HepG2 (cell line): ENCODE results near the gene ATL2. TPM values are rescaled to one million over a fixed set of nuclear protein-coding genes. Genes with fewer than 3 reads are reported as not detected.

Source experiments
- ASH2L ChIP-seq: fragments of 300-600, 200-600 bp; sonication (generic); IDR thresholded peaks from 2 replicates; pipeline ENCODE4 v1.7.0; 2017; ENCODE audit warnings: low read depth, mild to moderate bottlenecking, moderate library complexity, mixed read lengths, low read length; ENCODE audit not compliant: insufficient read length
- CBX2 ChIP-seq, 2 experiments: fragments of 200-600 bp in 1 of 2; sonication (generic); formaldehyde crosslinking in 1 of 2; IDR thresholded peaks; 2 replicates each; pipeline versions ENCODE4 v1.7.0 to v1.8.1; 2018 to 2022; ENCODE audit warnings: low read depth in 2 of 2, low read length in 1 of 2, mild to moderate bottlenecking in 1 of 2, missing genetic modification reagents in 1 of 2
- CCDC6 ChIP-seq: sonication (generic); formaldehyde crosslinking; IDR thresholded peaks from 2 replicates; pipeline ENCODE4 v1.8.1; 2022; ENCODE audit warnings: mild to moderate bottlenecking, missing genetic modification reagents, moderate library complexity
- ELF4 ChIP-seq: sonication (generic); formaldehyde crosslinking; IDR thresholded peaks from 2 replicates; pipeline ENCODE4 v1.5.0; 2020; ENCODE audit warnings: missing genetic modification reagents, mild to moderate bottlenecking, moderate library complexity, borderline replicate concordance
- MLLT10 ChIP-seq: sonication (generic); formaldehyde crosslinking; IDR thresholded peaks from 2 replicates; pipeline ENCODE4 v1.4.0; 2020; ENCODE audit warnings: missing genetic modification reagents
- POLR2AphosphoS5 ChIP-seq: IDR thresholded peaks from 2 replicates; pipeline ENCODE4 v1.6.1; 2012; ENCODE audit warnings: low read depth, low read length
- RARA ChIP-seq: IDR thresholded peaks from 2 replicates; pipeline ENCODE4 v1.6.1; 2016; ENCODE audit warnings: missing genetic modification reagents, missing compliant biosample characterization
- REL ChIP-seq: sonication (generic); formaldehyde crosslinking; conservative IDR thresholded peaks from 2 replicates; pipeline ENCODE4 v1.8.0; 2022; ENCODE audit warnings: mild to moderate bottlenecking, missing genetic modification reagents, moderate library complexity
- RNF2 ChIP-seq: fragments of 450-650 bp; conservative IDR thresholded peaks from 2 replicates; pipeline ENCODE4 v1.6.1; 2016; ENCODE audit warnings: low read depth
- SMAD3 ChIP-seq: sonication (generic); formaldehyde crosslinking; IDR thresholded peaks from 2 replicates; pipeline ENCODE4 v1.4.0; 2020; ENCODE audit warnings: missing genetic modification reagents
- SOX13 ChIP-seq, 3 experiments: fragments of 450-650 bp in 1 of 3; sonication (generic) in 1 of 3; formaldehyde crosslinking in 1 of 3; IDR thresholded peaks in 2 of 3; conservative IDR thresholded peaks in 1 of 3; 2 replicates each; pipeline versions ENCODE4 v1.5.0 to v1.6.1; 2016 to 2020; ENCODE audit warnings: antibody characterized with exemption in 1 of 3, mild to moderate bottlenecking in 1 of 3, missing compliant biosample characterization in 1 of 3, missing genetic modification reagents in 1 of 3, moderate library complexity in 1 of 3
- TARDBP ChIP-seq: sonication (generic); formaldehyde crosslinking; IDR thresholded peaks from 2 replicates; pipeline ENCODE4 v1.8.0; 2022; ENCODE audit warnings: mild to moderate bottlenecking, missing genetic modification reagents
- ZNF121 ChIP-seq: sonication (generic); formaldehyde crosslinking; IDR thresholded peaks from 2 replicates; pipeline ENCODE4 v1.5.0; 2020; ENCODE audit warnings: mild to moderate bottlenecking, missing genetic modification reagents
- ZNF205 ChIP-seq: IDR thresholded peaks from 2 replicates; pipeline ENCODE4 v1.6.1; 2018; ENCODE audit warnings: missing biosample characterization, missing genetic modification reagents
- ZNF281 ChIP-seq: sonication (generic); formaldehyde crosslinking; IDR thresholded peaks from 2 replicates; pipeline ENCODE4 v1.4.0; 2020; ENCODE audit warnings: missing genetic modification reagents, borderline replicate concordance
- ZNF660 ChIP-seq: sonication (generic); formaldehyde crosslinking; IDR thresholded peaks from 2 replicates; pipeline ENCODE4 v1.5.1; 2020; ENCODE audit warnings: mild to moderate bottlenecking, low read depth, missing genetic modification reagents, borderline replicate concordance
- ZNF816 ChIP-seq: sonication (generic); formaldehyde crosslinking; IDR thresholded peaks from 2 replicates; pipeline ENCODE4 v1.8.0; 2022; ENCODE audit warnings: missing genetic modification reagents, mild to moderate bottlenecking, borderline replicate concordance
- polyA plus RNA-seq, 8 experiments: library from polyadenylated mRNA; depleted of rRNA in 3 of 8; stranded (reverse) in 7 of 8; unstranded in 1 of 8; fragments of >200 nt; fragmentation: Illumina TruSeq in 4 of 8; extraction: Trizol in 4 of 8; gene quantifications; 2 replicates each; pipeline versions ENCODE4 v1.2.1 to v1.2.3, GENCODE V29; 2011 to 2016; ENCODE audit warnings: low read depth in 4 of 8, missing spikeins in 1 of 8, mixed read lengths in 1 of 8; ENCODE audit not compliant: insufficient read depth in 1 of 8
- total RNA-seq, 5 experiments: library from RNA; depleted of rRNA; stranded (reverse); fragments of >200 nt; fragmentation: Illumina TruSeq; extraction: Trizol; gene quantifications; 2 replicates each; pipeline ENCODE4 v1.2.3, GENCODE V29; 2016; ENCODE audit warnings: low read depth in 1 of 5
- TF ChIP-seq, protein P1 (sequence below): sonication (generic); formaldehyde crosslinking; IDR thresholded peaks from 2 replicates; pipeline ENCODE4 v1.4.0; 2020; ENCODE audit warnings: missing genetic modification reagents; ENCODE audit errors: not compliant biosample characterization
- TF ChIP-seq, protein P2 (sequence below): sonication (generic); formaldehyde crosslinking; IDR thresholded peaks from 2 replicates; pipeline ENCODE4 v1.4.0; 2020; ENCODE audit warnings: mild to moderate bottlenecking, missing genetic modification reagents
- TF ChIP-seq, protein P3 (sequence below): sonication (generic); formaldehyde crosslinking; IDR thresholded peaks from 2 replicates; pipeline ENCODE4 v1.8.0; 2022; ENCODE audit warnings: missing genetic modification reagents, mild to moderate bottlenecking, inconsistent platforms, borderline replicate concordance

ATL2 gene
- total and polyA plus RNA-seq, 2 of the 13 experiments (the other 11 are each of a cell fraction or from before 2014, with no cell fraction given): 56.5 to 119 TPM

GRCh38 chr2:38377050-38377828, at the start of gene ATL2 (continued):
- peak; percentile 89 for TF ChIP-seq POLR2AphosphoS5
- TF ChIP-seq MLLT10 (CRISPR knock-in tag): no peak
- TF ChIP-seq ASH2L: peak; percentile 40
- TF ChIP-seq CBX2 (IDR thresholded peaks at IDR 0.05; ENCODE audit: low read depth, low read length): no peak
- 0 out of 2 replicates have a peak, but pooled peaks have one; percentile 5 for TF ChIP-seq CBX2 (CRISPR knock-in tag; IDR thresholded peaks at IDR 0.05; ENCODE audit: low read depth)
- TF ChIP-seq, protein P1, sequence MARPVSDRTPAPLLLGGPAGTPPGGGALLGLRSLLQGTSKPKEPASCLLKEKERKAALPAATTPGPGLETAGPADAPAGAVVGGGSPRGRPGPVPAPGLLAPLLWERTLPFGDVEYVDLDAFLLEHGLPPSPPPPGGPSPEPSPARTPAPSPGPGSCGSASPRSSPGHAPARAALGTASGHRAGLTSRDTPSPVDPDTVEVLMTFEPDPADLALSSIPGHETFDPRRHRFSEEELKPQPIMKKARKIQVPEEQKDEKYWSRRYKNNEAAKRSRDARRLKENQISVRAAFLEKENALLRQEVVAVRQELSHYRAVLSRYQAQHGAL: no peak
- TF ChIP-seq ZNF281 (CRISPR knock-in tag): peak; percentile 47; the same call in 1 of the 2 replicates
- TF ChIP-seq, protein P2, sequence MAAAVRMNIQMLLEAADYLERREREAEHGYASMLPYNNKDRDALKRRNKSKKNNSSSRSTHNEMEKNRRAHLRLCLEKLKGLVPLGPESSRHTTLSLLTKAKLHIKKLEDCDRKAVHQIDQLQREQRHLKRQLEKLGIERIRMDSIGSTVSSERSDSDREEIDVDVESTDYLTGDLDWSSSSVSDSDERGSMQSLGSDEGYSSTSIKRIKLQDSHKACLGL (CRISPR knock-in tag): peak; percentile 36
- TF ChIP-seq ELF4: 0 out of 2 replicates have a peak, but pooled peaks have one; percentile 38
- no peak for TF ChIP-seq SOX13 (IDR thresholded peaks at IDR 0.05)
- peak in 1 of 2 experiments; percentile 29; a peak in 1 of 4 replicates for TF ChIP-seq SOX13 (CRISPR knock-in tag; conservative IDR thresholded peaks at IDR 0.05 in 1 of 2, IDR thresholded peaks at IDR 0.05 in 1 of 2)
- TF ChIP-seq REL (CRISPR knock-in tag): no peak
- TF ChIP-seq RNF2: peak; percentile 17; the same call in 1 of the 2 replicates
- TF ChIP-seq RARA (CRISPR knock-in tag): peak; percentile 40
- TF ChIP-seq ZNF816: no peak
- TF ChIP-seq ZNF121 (CRISPR knock-in tag): peak; percentile 23; the same call in 1 of the 2 replicates
- TF ChIP-seq CCDC6 (CRISPR knock-in tag): peak; percentile 74
- TF ChIP-seq, protein P3, sequence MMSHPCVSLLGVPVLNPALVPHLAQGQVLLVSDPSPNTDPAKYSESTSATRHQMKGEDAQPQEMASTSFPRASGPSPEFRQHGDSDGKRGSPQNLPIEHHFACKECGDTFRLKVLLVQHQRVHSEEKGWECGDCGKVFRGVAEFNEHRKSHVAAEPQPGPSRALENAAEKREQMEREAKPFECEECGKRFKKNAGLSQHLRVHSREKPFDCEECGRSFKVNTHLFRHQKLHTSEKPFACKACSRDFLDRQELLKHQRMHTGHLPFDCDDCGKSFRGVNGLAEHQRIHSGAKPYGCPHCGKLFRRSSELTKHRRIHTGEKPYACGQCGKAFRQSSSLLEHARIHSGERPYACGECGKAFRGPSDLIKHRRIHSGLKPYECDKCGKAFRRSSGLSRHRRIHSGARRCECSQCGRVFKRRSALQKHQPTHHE: no peak; the same call in 1 of the 2 replicates
- no peak for TF ChIP-seq ZNF660 (CRISPR knock-in tag)
- TF ChIP-seq ZNF205 (CRISPR knock-in tag): no peak; the same call in none of the 2 replicates
- no peak; the same call in none of the 2 replicates for TF ChIP-seq TARDBP (CRISPR knock-in tag)
- TF ChIP-seq SMAD3 (CRISPR knock-in tag): peak; percentile 68; the same call in 1 of the 2 replicates
